Spleen (tissue), 11 donors: ENCODE data around the gene ST3GAL2. TPM values are rescaled to one million over a fixed set of nuclear protein-coding genes. Genes with fewer than 3 reads are reported as not detected.
"Not testable (repeated sequence)": the region's sequence is repeated elsewhere in the genome, so short reads cannot be mapped to it uniquely, and the experiment has no call there.

Experiments
- DNase-seq: peaks from one replicate; pipeline ENCODE4 v3.0.0-alpha.2; 2020
- H3K27ac ChIP-seq, 8 donors: fragments of 200-600 bp; sonication (generic) in 7 of 8; 1 replicate in 4 of 8; 2 replicates in 4 of 8; pipeline versions ENCODE4 v1.5.0 to v1.8.0; 2016 to 2021; ENCODE audit warnings: inconsistent platforms in 4 of 8, mild to moderate bottlenecking in 4 of 8, moderate library complexity in 1 of 8
- H3K27me3 ChIP-seq, 7 donors: fragments of 200-600 bp; sonication (generic) in 6 of 7; replicated peaks in 1 of 7; 1 replicate in 4 of 7; 2 replicates in 3 of 7; pipeline versions ENCODE4 v1.5.0 to v1.8.0; 2016 to 2021; ENCODE audit warnings: inconsistent platforms in 3 of 7, mild to moderate bottlenecking in 1 of 7
- H3K36me3 ChIP-seq, 6 donors: fragments of 200-600 bp; sonication (generic) in 5 of 6; 1 replicate in 4 of 6; 2 replicates in 2 of 6; pipeline versions ENCODE4 v1.5.0 to v1.8.0; 2016 to 2021; ENCODE audit warnings: inconsistent platforms in 2 of 6
- H3K4me1 ChIP-seq, 6 donors: fragments of 200-600 bp; sonication (generic) in 5 of 6; 1 replicate in 3 of 6; 2 replicates in 3 of 6; pipeline versions ENCODE4 v1.5.0 to v1.8.0; 2016 to 2021; ENCODE audit warnings: inconsistent platforms in 3 of 6
- H3K4me3 ChIP-seq, 8 donors: fragments of 200-600 bp; sonication (generic) in 7 of 8; 1 replicate in 4 of 8; 2 replicates in 4 of 8; pipeline versions ENCODE4 v1.5.0 to v1.8.0; 2016 to 2021; ENCODE audit warnings: inconsistent platforms in 4 of 8, mild to moderate bottlenecking in 4 of 8, moderate library complexity in 2 of 8
- H3K9me3 ChIP-seq, 8 donors: fragments of 200-600 bp; sonication (generic) in 7 of 8; 1 replicate in 4 of 8; 2 replicates in 4 of 8; pipeline versions ENCODE4 v1.5.0 to v1.8.0; 2016 to 2021; ENCODE audit warnings: inconsistent platforms in 4 of 8
- POLR2A ChIP-seq, 3 donors: fragments of 450-650 bp; IDR thresholded peaks; one replicate each; pipeline ENCODE4 v1.5.1; 2017; ENCODE audit warnings: antibody characterized with exemption in 3 of 3, mild to moderate bottlenecking in 1 of 3
- POLR2AphosphoS5 ChIP-seq, 3 donors: sonication (generic); formaldehyde crosslinking; IDR thresholded peaks; one replicate each; pipeline ENCODE4 v1.5.1; 2017; ENCODE audit warnings: antibody characterized with exemption in 3 of 3
- WGBS, 5 donors: extraction: QIAGEN DNeasy Blood & Tissue Kit in 3 of 5; methylation state at CpG; one replicate each; pipeline versions ENCODE4 v1.1.5 to v1.1.7; 2013 to 2018; 5-methylcytosine and 5-hydroxymethylcytosine counted together
- intact Hi-C: fragments of 100-400 bp; cut with DNase I; formaldehyde crosslinking; loops from one replicate; pipeline ENCODE4 v1.15.0; 2023; ENCODE audit warnings: low total_unique reads
- polyA plus RNA-seq, 3 donors: library from polyadenylated mRNA; stranded (reverse); fragments of 200-250 nt; gene quantifications; one replicate each; pipeline ENCODE4 v1.2.1, GENCODE V29; 2013
- total RNA-seq, 7 donors: library from RNA; depleted of rRNA in 3 of 7; stranded (reverse); fragments of >200 nt in 3 of 7; fragmentation: NEBNext Ultra II Directional in 4 of 7; extraction: Animal tissue kit (Norgen Biotek cat#: 25700) in 4 of 7; gene quantifications; one replicate each; pipeline versions ENCODE4 v1.1.0 to v1.2.1, GENCODE V29; 2016 to 2021
- TF ChIP-seq, protein P1 (sequence below), 11 experiments: fragments of 200-600 bp in 7 of 11; fragments of 450-650 bp in 4 of 11; sonication (generic) in 4 of 11; IDR thresholded peaks in 8 of 11; conservative IDR thresholded peaks in 3 of 11; 1 replicate in 7 of 11; 2 replicates in 4 of 11; pipeline versions ENCODE4 v1.4.0 to v1.8.0; 2016 to 2021; ENCODE audit warnings: antibody characterized with exemption in 11 of 11, inconsistent platforms in 4 of 11, mild to moderate bottlenecking in 1 of 11
- donor health status: healthy with polysubstance abuse.
- donor health status: DM: no; HTN: no; CAD: no; lungs with moderate emphysema.
- donor health status: DM: no; HTN: no; CAD: no.
- donor health status: Bipolar disorder and iron deficiency.
- donor health status: healthy.
- donor health status: DM: no; HTN: no; CAD: no.
- donor health status: DM: yes; HTN: yes; CAD: no.

Gene ST3GAL2
- total and polyA plus RNA-seq, 10 donors: 5.2 to 66.9 (median 43.7) TPM

DNA sequence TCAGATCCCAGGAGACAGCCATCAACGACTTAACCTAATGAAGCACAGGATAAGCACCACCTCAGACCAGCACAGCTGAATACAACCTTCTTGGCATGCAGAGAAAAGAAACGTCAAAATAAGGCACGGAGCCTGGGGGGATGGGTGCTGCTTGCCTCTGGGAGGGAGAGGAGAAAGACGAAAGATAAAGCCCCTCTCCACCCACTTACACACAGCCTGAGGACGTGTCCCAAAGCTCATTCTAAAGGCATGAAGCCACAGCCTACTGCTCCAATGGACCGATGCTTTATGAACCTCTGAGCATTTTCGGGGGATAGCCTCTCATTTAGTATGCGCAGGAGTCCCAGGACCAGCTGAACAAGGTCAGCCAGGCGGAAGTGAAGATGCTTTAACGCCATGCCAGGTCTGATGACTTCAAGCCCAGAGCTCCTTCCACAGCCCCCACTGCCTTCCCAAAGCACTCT, 31.1 kb downstream of the ST3GAL2 start:
- no peak for TF ChIP-seq POLR2AphosphoS5 (IDR thresholded peaks at IDR 0.05)
- TF ChIP-seq, protein P1, sequence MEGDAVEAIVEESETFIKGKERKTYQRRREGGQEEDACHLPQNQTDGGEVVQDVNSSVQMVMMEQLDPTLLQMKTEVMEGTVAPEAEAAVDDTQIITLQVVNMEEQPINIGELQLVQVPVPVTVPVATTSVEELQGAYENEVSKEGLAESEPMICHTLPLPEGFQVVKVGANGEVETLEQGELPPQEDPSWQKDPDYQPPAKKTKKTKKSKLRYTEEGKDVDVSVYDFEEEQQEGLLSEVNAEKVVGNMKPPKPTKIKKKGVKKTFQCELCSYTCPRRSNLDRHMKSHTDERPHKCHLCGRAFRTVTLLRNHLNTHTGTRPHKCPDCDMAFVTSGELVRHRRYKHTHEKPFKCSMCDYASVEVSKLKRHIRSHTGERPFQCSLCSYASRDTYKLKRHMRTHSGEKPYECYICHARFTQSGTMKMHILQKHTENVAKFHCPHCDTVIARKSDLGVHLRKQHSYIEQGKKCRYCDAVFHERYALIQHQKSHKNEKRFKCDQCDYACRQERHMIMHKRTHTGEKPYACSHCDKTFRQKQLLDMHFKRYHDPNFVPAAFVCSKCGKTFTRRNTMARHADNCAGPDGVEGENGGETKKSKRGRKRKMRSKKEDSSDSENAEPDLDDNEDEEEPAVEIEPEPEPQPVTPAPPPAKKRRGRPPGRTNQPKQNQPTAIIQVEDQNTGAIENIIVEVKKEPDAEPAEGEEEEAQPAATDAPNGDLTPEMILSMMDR (IDR thresholded peaks at IDR 0.05 in 8 of 11, conservative IDR thresholded peaks at IDR 0.05 in 3 of 11): no peak
- no peak for TF ChIP-seq POLR2A (IDR thresholded peaks at IDR 0.05)
- peaks cover 0 to 21% (median 9%) of the 10 kb centered on the region in 6 donors for H3K36me3 ChIP-seq
- H3K9me3 ChIP-seq: no peaks in the 10 kb centered on the region
- intact Hi-C loops: loop anchor here (10.0 kb wide), 1 partner anchor 47 kb away; the partner anchor contains the start of gene FCSK
- DNase-seq: no peak
- peak overlapping the region in 1 of 8 donors; percentile 33 for H3K27ac ChIP-seq
- no peaks in the 10 kb centered on the region for H3K27me3 ChIP-seq
- no peak overlapping the region for H3K4me3 ChIP-seq
- 68 to 84% (median 71%) methylated on average over 9 to 10 of the region's 10 CpGs for WGBS, 5 donors
- peaks cover 20 to 67% (median 60%) of the 10 kb centered on the region in 6 donors for H3K4me1 ChIP-seq

DNA sequence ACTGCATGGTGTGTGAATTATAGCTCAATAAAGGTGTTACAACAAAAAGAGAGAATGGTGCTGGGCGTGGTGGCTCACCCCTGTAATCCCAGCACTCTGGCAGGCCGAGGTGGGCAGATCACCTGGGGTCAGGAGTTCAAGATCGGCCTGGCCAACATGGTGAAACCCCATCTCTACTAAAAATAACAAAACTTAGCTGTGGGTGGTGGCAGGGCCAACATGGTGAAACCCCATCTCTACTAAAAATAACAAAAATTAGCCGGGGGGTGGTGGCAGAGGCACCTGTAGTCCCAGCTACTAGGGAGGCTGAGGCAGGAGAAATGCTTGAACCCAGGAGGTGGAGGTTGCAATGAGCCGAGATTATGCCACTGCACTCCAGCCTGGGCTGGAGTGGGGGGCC, 32.8 kb downstream of the ST3GAL2 start:
- not testable (repeated sequence) for H3K9me3 ChIP-seq, H3K27me3 ChIP-seq, H3K4me3 ChIP-seq, DNase-seq, H3K36me3 ChIP-seq
- peaks cover 20 to 83% (median 67%) of the 10 kb centered on the region in 6 donors for H3K4me1 ChIP-seq
- intact Hi-C loops: loop anchor here (10.0 kb wide), 1 partner anchor 49 kb away; the partner anchor contains the start of gene FCSK
- peak overlapping the region in 2 of 8 donors; percentile 79 to 86 for H3K27ac ChIP-seq
- WGBS, 5 donors: 73 to 84% (median 80%) methylated on average over 5 of the region's 5 CpGs

DNA sequence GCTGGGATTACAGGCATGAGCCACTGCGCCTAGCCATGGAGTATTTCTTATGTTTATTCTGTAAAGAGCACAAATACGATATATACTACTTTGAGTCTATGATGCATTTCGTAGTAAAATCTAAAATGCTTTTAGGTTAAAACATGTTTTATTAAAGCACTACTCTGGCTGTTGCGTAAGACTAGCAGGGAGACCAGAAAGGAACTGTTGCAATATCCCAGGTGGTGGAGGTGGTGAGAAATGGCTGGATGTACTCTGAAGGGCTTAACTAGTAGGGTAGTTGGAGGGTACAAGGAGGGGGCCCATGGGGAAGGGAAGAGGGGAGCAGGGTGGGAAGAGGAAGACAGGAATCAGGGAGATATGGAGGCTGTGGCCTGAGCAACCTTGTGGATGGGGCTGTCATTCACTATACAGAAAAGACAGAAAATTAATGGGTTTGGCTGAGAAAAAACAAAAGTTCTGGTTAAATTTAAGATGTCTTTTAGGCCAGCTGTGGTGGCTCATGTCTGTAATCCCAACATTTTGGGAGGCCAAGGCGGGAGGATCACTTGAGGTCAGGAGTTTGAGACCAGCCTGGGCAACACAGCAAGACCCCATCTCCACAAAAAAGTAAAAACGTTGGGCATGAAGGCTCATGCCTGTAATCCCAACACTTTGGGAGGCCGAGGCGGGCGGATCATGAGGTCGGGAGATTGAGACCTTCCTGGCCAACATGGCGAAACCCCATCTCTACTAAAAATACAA, 35.8 kb downstream of the ST3GAL2 start:
- DNase-seq: no peak
- Histone ChIP-seq H3K36me3 (peaks cover 0 to 30% (median 24%) of the 10 kb centered on the region in 6 donors), H3K27ac (peak overlapping the region in 7 of 8 donors; percentile 58 to 86 (median 75)), H3K9me3 (no peaks in the 10 kb centered on the region), H3K4me1 (peaks cover 20 to 83% (median 56%) of the 10 kb centered on the region in 6 donors), H3K4me3 (no peak overlapping the region), H3K27me3 (no peaks in the 10 kb centered on the region)
- WGBS, 5 donors: 81 to 93% (median 88%) methylated on average over 11 of the region's 11 CpGs
- intact Hi-C loops: loop anchor here (10.0 kb wide), 1 partner anchor 52 kb away; the partner anchor contains the start of gene FCSK
- TF ChIP-seq POLR2A (IDR thresholded peaks at IDR 0.05) (no peak), POLR2AphosphoS5 (IDR thresholded peaks at IDR 0.05) (no peak)
- TF ChIP-seq, protein P1 (IDR thresholded peaks at IDR 0.05 in 8 of 11, conservative IDR thresholded peaks at IDR 0.05 in 3 of 11): no peak

DNA sequence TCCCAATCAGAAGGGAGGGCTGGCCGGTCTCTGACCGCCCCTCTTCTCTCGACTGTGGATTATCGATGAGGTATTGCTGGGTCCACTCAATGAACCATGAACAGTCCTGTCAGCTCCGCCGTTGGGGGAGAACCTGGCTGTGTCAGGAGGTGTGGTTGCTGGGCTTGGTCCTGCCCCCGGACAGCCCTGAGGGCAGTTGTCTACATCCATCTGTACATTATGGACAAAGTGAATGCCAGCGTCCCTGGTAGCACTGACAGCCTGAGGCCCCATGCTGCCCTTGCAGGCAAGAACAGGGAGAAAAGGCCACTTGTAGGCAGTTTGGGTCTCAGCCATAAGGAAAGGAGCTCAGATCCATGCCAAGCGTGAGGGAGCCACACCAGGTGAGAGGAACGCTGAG, 38.9 kb downstream of the ST3GAL2 start:
- no peak for TF ChIP-seq POLR2A (IDR thresholded peaks at IDR 0.05)
- TF ChIP-seq, protein P1 (IDR thresholded peaks at IDR 0.05 in 8 of 11, conservative IDR thresholded peaks at IDR 0.05 in 3 of 11): no peak
- no peak for TF ChIP-seq POLR2AphosphoS5 (IDR thresholded peaks at IDR 0.05)
- intact Hi-C loops: loop anchor here (10.0 kb wide), 1 partner anchor 55 kb away; the partner anchor contains the start of gene FCSK
- no peak overlapping the region for H3K4me3 ChIP-seq
- H3K36me3 ChIP-seq: peaks cover 0 to 56% (median 30%) of the 10 kb centered on the region in 6 donors
- WGBS, 5 donors: 89 to 95% (median 93%) methylated on average over 10 of the region's 10 CpGs
- no peak for DNase-seq
- no peaks in the 10 kb centered on the region for H3K27me3 ChIP-seq
- no peak overlapping the region for H3K27ac ChIP-seq
- peaks cover 16 to 63% (median 34%) of the 10 kb centered on the region in 6 donors for H3K4me1 ChIP-seq
- H3K9me3 ChIP-seq: no peaks in the 10 kb centered on the region
